Omental fat pad (tissue), 4 donors: ENCODE data around the gene KCNA4. TPM values are rescaled to one million over a fixed set of nuclear protein-coding genes. Genes with fewer than 3 reads are reported as not detected.

Experiments
- ATAC-seq: fragments of 150-250 bp; one replicate; pipeline ENCODE4 v1.9.1; 2016; ENCODE audit warnings: mild to moderate bottlenecking, moderate library complexity; ENCODE audit not compliant: low FRiP score
- DNase-seq: peaks from one replicate; pipeline ENCODE4 v3.0.0-alpha.2; 2019; ENCODE audit warnings: low spot score
- CTCF ChIP-seq, 3 donors: fragments of 450-650 bp; IDR thresholded peaks; one replicate each; pipeline ENCODE4 v1.5.1; 2016 to 2017; ENCODE audit warnings: antibody characterized with exemption in 3 of 3, mild to moderate bottlenecking in 3 of 3, moderate library complexity in 2 of 3
- total RNA-seq, 4 donors: library from RNA; depleted of rRNA; stranded (reverse); fragments of >200 nt; gene quantifications; one replicate each; pipeline ENCODE4 v1.1.0, GENCODE V29; 2016

KCNA4 gene
- total RNA-seq, 4 donors from 2014 or later, result 3.0 to 15.9 (median 5.2) TPM; not detected in 1

GRCh38 chr11:29963796-29964195, 53.0 kb downstream of the KCNA4 start:
- no peak for TF ChIP-seq CTCF (IDR thresholded peaks at IDR 0.05)
- no peak for ATAC-seq
- no peak for DNase-seq

GRCh38 chr11:29963036-29963435, 53.8 kb downstream of the KCNA4 start:
- DNase-seq (no peak), ATAC-seq (no peak)
- no peak for TF ChIP-seq CTCF (IDR thresholded peaks at IDR 0.05)

- DNase-seq (no peak), ATAC-seq (no peak)
- no peak for TF ChIP-seq CTCF (IDR thresholded peaks at IDR 0.05)
Observed at GRCh38 chr11:29962243-29962642, 54.6 kb downstream of the KCNA4 start.

Other genes starting within 250 kb of the KCNA4 start
- gene FSHB, start 214.0 kb upstream of the KCNA4 start, total RNA-seq, result not detected